ENCODE measurements around the gene HOXD12. TPM values are rescaled to one million over a fixed set of nuclear protein-coding genes. Genes with fewer than 3 reads are reported as not detected.

HOXD12 gene
- total RNA-seq, 4 donors from 2014 or later: 0.27 TPM; not detected in 3

- peak in 1 of 2 donors; percentile 87 for DNase-seq (ENCODE audit: low spot score in 2 of 2)
- H3K4me3 ChIP-seq (ENCODE audit: low read depth, poor library complexity, severe bottlenecking): peak overlapping the region; percentile 38
- intact Hi-C loops (cut with DNase I; ENCODE audit: low total_unique reads): loop anchor here (5.0 to 10.0 kb wide), 2 partner anchors 514 to 1031 kb away; no protein-coding TSS in a partner anchor
- TF ChIP-seq POLR2A (IDR thresholded peaks at IDR 0.05) (no peak), CTCF (IDR thresholded peaks at IDR 0.05) (no peak)
- WGBS, 2 donors: 18 to 22% methylated on average over 26 to 35 of the region's 40 CpGs
Measured at GRCh38 chr2:176123411-176124109, 24.0 kb downstream of the HOXD12 start.

GRCh38 chr2:176124110-176124946, 24.7 kb downstream of the HOXD12 start:
- TF ChIP-seq CTCF (IDR thresholded peaks at IDR 0.05) (no peak), POLR2A (IDR thresholded peaks at IDR 0.05) (no peak)
- H3K4me3 ChIP-seq (ENCODE audit: low read depth, poor library complexity, severe bottlenecking): no peak overlapping the region
- DNase-seq (ENCODE audit: low spot score in 2 of 2): peak in 1 of 2 donors; percentile 84
- WGBS, 2 donors: 41 to 59% methylated on average over 33 to 34 of the region's 34 CpGs
- intact Hi-C loops (cut with DNase I; ENCODE audit: low total_unique reads): loop anchor here (5.0 to 10.0 kb wide), 2 partner anchors 513 to 1030 kb away; no protein-coding TSS in a partner anchor

- WGBS, 2 donors: 58 to 72% methylated on average over 9 of the region's 9 CpGs
- TF ChIP-seq CTCF (IDR thresholded peaks at IDR 0.05) (no peak), POLR2A (IDR thresholded peaks at IDR 0.05) (no peak)
- H3K4me3 ChIP-seq (ENCODE audit: low read depth, poor library complexity, severe bottlenecking): no peak overlapping the region
- intact Hi-C loops (cut with DNase I; ENCODE audit: low total_unique reads): loop anchor here (5.0 to 10.0 kb wide), 2 partner anchors 512 to 1030 kb away; no protein-coding TSS in a partner anchor
- peak in 1 of 2 donors; percentile 71 for DNase-seq (ENCODE audit: low spot score in 2 of 2)
Measured at GRCh38 chr2:176124947-176125771, 25.6 kb downstream of the HOXD12 start.

- no peak overlapping the region for H3K4me3 ChIP-seq (ENCODE audit: low read depth, poor library complexity, severe bottlenecking)
- 42 to 58% methylated on average over 6 of the region's 6 CpGs for WGBS, 2 donors
- DNase-seq (ENCODE audit: low spot score in 2 of 2): no peak
- TF ChIP-seq CTCF (IDR thresholded peaks at IDR 0.05): no peak
- TF ChIP-seq POLR2A (IDR thresholded peaks at IDR 0.05): no peak
- intact Hi-C loops (cut with DNase I; ENCODE audit: low total_unique reads): loop anchor here (10.0 kb wide), 1 partner anchor 1029 kb away; no protein-coding TSS in a partner anchor
Measured at GRCh38 chr2:176125772-176126054, 26.1 kb downstream of the HOXD12 start.

GRCh38 chr2:176126929-176127773, 27.6 kb downstream of the HOXD12 start:
- 7% methylated on average over 13 of the region's 13 CpGs for WGBS, 2 donors
- intact Hi-C loops (cut with DNase I; ENCODE audit: low total_unique reads): loop anchor here (10.0 kb wide), 1 partner anchor 1028 kb away; no protein-coding TSS in a partner anchor
- peak; percentile 63 to 95 for DNase-seq (ENCODE audit: low spot score in 2 of 2)
- no peak overlapping the region for H3K4me3 ChIP-seq (ENCODE audit: low read depth, poor library complexity, severe bottlenecking)
- TF ChIP-seq POLR2A (IDR thresholded peaks at IDR 0.05) (no peak), CTCF (IDR thresholded peaks at IDR 0.05) (peak in 2 of 3 donors; percentile 3 to 61)

Data from lower leg skin (tissue), 4 donors.